HG03159 (cell line): ENCODE measurements around the gene N4BP2L1.

ENCODE experiments used
- ATAC-seq: cut with Tn5 transposase; IDR thresholded peaks from one replicate; pipeline ENCODE4 v1.9.1; 2021; ENCODE audit warnings: mild to moderate bottlenecking, moderate library complexity; ENCODE audit not compliant: unreplicated experiment

Gene N4BP2L1

GRCh38 chr13:32432856-32433255 lies 4.9 kb upstream of the N4BP2L1 start:
- no peak for ATAC-seq

- no peak for ATAC-seq
Measured at GRCh38 chr13:32431361-32431760, 3.4 kb upstream of the N4BP2L1 start.

GRCh38 chr13:32430018-32430747 lies 2.3 kb upstream of the N4BP2L1 start:
- no peak for ATAC-seq

DNA sequence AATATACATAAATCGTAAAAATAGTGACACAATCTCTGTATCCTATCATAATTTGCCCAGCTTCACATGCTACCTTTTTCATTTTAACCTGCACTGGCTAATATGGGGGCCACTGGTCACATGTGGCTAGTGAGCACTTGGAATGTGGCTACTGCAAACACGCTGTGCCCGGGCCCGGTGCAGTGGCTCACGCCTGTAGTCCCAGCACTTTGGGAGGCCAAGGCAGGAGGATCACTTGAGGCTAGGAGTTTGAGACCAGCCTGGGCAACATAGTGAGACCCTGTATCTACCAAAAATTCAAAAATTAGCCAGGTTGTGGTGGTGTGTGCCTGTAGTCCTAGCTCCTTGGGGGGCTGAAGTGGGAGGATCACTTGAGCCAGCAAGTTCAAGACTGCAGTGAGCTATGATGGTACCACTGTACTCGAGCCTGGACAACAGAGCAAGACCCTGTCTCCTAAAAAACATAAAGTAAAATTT lies 1.5 kb upstream of the N4BP2L1 start:
- no peak for ATAC-seq

DNA sequence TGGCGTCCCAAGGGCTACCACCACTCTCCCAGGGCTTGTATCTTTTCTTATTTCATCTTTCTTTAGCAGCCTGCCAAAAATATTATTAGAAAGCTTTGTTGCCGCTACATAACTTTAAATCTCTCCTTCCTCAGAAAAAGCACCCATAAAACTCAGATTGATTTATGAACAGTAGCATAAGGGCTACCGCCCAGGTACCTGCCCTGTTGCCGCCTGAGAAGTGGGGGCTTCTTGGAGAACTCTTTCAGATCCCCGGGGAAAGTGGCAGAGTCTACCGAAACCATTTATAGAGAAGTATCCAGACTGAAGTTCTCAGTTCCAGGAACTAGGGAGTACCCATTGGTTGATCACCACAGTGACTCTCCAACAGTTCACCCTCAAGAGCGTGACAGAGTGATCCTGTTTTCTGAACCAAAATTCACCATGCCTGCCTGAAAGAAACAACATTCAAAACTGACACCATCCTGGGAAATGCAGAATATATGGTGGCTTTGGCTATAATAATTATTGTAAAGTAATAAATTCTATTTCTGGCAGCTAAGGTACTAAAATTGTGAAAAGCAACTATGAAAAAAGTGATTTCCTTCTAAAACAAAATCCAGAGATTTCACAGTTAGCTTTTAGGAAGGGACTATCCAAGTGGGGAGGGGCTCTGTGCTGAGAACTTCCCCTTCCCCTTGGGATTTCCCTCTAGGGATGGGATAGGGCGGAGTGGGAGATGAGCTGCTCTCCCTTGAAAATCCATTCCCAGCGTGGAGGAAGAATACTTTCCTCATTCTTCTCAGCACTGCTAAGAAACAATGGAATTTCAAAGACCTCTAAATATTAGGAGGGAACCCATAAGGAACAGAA lies 877 bp upstream of the N4BP2L1 start:
- no peak for ATAC-seq

- peak; percentile 18 for ATAC-seq
Measured at GRCh38 chr13:32426990-32427851, 709 bp downstream of the N4BP2L1 start.

GRCh38 chr13:32426191-32426989 lies 1.5 kb downstream of the N4BP2L1 start:
- peak; percentile 43 for ATAC-seq

GRCh38 chr13:32425158-32425557 lies 2.8 kb downstream of the N4BP2L1 start:
- no peak for ATAC-seq

DNA sequence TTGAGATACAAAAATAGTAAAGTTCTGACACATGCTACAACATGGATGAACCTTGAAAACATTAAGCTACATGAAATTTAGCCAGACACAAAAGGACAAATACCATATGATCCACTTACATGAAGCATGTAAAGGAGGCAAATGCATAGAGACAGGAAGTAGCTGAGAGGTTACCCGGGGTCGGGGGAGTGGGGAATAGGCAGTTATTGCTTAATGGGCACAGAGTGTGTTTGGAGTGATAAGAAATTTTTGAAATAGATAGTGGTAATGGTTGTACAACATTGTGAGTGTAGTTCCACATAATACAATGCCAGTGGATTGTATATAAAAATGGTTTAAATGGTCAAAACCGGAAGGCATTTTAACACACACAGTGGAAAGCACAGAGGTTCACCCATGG lies 4.3 kb downstream of the N4BP2L1 start:
- ATAC-seq: no peak

GRCh38 chr13:32419862-32420261 lies 8.1 kb downstream of the N4BP2L1 start:
- no peak for ATAC-seq

GRCh38 chr13:32417995-32418394 lies 9.9 kb downstream of the N4BP2L1 start:
- ATAC-seq: no peak

DNA sequence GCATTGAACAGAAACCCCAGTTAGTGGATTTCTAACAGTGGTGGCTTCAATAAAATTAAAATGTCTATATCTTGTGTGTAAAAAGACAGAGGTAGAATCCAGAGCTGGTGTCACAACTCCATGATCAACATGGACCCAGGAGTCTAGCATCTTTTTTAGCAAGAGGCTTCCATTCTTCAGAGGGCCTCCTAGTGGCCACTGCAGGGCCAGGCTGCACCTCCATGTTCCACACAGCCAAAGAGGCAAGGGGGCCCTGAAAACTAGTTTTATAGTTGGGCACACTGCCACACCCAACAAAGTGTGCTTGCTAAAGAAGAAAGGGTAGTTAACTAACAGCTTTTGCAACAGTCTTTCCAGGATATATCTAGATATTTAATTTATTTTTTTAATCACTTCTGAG lies 12.9 kb downstream of the N4BP2L1 start:
- no peak for ATAC-seq

- no peak for ATAC-seq
Measured at GRCh38 chr13:32414580-32414979, 13.3 kb downstream of the N4BP2L1 start.

DNA sequence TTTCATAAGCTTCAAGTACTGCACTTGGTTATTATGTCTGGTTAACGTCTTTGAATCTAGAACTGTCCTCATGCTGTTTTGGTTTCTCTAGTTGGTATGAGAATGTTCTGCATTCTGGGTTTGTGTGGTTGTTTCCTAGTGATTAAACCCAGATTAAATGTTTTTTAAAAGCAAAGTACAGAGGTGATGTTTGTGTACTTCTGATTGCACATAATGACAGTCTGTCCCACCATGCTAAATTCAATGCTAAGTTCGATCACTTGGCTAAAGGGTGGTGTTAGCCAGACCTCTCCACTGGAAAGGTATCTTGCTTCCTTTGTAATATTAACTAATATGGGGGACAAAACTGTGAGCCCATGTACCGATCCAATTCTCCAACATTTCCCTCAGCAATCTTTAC lies 14.6 kb downstream of the N4BP2L1 start:
- no peak for ATAC-seq

GRCh38 chr13:32409561-32410421 lies 18.1 kb downstream of the N4BP2L1 start:
- no peak for ATAC-seq

GRCh38 chr13:32409001-32409313 lies 19.0 kb downstream of the N4BP2L1 start:
- ATAC-seq: no peak

DNA sequence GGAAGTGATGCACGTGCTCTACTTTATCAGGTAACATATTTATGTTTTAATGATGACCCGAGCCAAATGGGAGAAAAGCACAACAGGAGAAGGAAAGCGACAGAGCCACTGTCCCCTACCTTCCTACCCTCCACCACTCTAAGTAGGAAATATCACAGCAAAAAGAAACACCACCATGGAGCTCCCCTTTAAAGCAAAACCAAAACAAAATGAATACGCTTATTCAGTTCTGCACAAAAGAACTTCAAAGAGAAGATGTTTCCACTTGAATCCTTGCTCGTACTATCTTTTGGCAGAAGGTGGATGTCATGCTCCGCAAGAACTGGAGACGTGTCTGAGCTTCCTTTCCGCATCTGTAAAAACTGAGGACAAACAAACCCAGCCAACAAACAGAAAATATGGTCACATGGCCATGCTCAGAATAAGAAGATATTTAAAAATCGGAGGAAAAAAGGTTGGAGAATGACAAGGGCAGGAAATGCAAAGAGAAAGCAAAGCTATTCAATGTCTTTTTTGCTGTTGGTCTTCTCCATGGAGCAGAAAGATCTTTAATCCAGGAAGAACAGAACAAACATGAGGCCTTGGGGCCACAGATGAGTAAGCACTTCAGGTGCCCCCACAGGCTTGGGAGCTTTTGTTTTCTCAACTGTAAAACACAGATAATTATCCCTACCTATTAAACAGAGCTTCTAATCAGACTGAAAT lies 19.5 kb downstream of the N4BP2L1 start:
- no peak for ATAC-seq

GRCh38 chr13:32407854-32408253 lies 20.1 kb downstream of the N4BP2L1 start:
- no peak for ATAC-seq

DNA sequence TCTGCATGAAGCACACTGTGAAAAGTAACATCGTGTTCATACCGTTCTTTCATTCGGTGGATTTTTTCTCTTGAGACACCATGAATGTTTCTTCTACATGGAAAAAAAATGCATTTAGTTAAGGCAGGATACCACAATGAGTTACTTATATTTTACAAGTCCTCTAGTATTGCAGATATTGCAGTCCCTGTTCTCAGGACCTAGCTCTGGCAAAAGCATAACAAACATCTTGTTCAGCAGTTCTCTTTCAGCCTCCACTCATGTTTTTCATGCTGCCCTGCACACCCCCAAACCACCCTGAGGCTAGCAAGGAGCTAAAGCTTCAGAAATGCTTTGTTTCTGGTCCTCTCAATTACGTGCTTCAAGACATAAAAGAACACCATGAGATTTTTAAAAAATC lies 24.8 kb downstream of the N4BP2L1 start:
- no peak for ATAC-seq
